KOPT-K1 (cell line): ENCODE results near the gene SLC37A2.

Source experiments
- H3K27ac ChIP-seq: fragments of 200-600 bp; sonication (generic); 2 replicates; pipeline ENCODE4 v1.5.1; 2016; ENCODE audit warnings: antibody characterized with exemption, mild to moderate bottlenecking, low read depth, low read length; ENCODE audit not compliant: poor library complexity, severe bottlenecking
- H3K36me3 ChIP-seq: fragments of 200-600 bp; sonication (generic); 2 replicates; pipeline ENCODE4 v1.5.1; 2017; ENCODE audit warnings: antibody characterized with exemption, mild to moderate bottlenecking, low read length, moderate library complexity; ENCODE audit not compliant: insufficient read depth
- H3K9me3 ChIP-seq: fragments of 200-600 bp; sonication (generic); 2 replicates; pipeline ENCODE4 v1.5.1; 2017; ENCODE audit warnings: antibody characterized with exemption, low read length, mild to moderate bottlenecking; ENCODE audit not compliant: insufficient read depth, poor library complexity, severe bottlenecking

Gene SLC37A2

DNA sequence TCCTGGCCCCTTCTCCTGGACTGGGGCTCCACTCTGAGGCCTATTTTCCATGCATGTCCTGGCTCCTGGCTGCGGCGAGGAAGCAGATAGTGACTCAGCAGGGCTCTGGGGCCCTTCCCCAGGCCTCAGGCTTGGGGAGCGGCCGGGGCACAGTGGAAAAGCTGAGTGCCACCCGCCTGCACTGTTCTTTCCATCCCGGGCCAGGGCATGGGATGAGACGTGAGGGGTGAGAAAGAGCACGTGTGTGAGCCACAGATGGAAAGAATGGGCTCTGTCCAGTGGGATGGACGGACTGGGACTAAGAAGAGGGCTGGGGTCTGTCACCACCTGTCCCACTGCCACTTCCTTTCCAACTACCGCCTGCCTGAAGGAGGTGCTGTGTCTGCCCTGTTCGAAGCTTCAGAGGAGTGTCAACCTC, 12.8 kb downstream of the SLC37A2 start:
- H3K27ac ChIP-seq: no peak overlapping the region

DNA sequence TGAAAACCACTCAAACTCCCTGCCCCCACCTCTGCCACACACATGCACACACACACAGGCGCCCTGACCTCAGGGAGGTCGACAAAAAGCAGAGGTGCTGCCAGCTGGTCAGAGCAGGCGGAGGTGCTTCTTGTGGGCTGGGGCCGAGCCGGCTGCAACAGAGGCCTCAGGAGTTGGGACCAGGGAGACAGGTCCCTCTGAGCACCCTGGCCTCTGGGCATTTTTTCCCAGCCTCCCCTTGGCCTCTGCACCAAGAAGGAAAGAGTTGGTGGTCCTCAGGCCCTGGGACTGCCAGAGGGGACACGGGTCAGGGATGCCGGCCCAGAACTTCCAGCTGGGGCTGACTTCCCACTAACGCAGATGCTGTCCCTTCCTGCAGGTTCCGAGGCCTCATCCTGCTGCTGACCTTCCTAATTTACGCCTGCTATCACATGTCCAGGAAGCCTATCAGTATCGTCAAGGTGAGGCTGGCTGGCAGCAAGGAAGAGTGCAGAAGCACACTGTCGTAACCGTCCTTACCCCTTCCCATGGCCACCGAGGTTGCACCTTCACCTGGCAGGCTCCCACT, 13.4 kb downstream of the SLC37A2 start:
- Histone ChIP-seq H3K27ac (no peak overlapping the region), H3K9me3 (no peaks in the 10 kb centered on the region), H3K36me3 (no peaks in the 10 kb centered on the region)

More for the DNA sequence above, 12.8 kb downstream of the SLC37A2 start:
- Histone ChIP-seq H3K9me3 (no peaks in the 10 kb centered on the region), H3K36me3 (no peaks in the 10 kb centered on the region)

DNA sequence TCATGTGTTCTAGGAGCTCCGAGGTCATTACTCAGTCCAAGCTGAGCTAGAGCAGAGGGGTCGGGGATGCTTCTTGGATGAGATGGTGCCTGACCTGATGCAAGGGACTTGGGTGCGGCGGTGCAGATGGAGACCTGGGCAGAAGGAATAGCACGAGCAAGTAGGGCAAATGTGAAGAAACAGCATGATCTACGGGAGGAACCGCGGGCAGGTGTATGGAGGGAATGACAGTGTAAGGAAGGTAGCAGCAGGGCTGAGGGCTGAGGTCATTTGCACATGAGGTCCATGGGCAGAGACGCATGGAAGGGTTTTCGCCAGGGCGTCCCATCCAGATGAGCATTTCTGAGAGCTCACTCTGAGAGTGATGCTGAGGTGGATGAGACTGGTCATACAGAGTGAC, 14.9 kb downstream of the SLC37A2 start:
- Histone ChIP-seq H3K36me3 (no peaks in the 10 kb centered on the region), H3K9me3 (no peaks in the 10 kb centered on the region), H3K27ac (no peak overlapping the region)

DNA sequence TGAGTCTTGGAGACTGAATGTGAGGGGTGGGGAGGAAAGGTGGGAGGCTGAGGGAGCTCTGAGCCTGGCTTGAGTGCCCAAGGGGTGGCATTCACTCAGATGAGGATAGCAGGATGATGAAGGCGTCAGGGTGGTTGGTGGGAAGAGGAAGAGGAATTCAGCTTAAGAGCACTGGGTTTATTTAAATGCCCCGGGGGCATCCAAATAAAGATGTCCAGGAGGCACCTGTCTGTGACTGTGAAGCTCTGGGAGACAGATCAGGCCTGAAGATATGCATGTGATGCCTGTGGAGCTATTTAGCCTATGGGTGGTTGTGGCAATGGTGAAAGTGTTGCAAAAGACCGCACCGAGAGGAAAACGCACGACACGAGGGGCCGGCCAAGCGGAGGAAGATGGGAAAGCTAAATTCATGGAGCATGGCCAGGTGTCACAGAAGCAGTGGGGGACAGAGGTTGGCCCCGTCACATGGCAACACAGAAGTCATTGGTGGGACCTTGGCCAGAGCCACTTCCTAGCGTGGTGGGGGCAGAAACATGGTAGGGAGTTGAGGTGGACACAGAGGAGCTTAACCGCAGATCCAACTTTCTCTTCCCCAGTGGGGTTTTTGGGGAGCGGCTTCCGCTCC, 15.5 kb downstream of the SLC37A2 start:
- H3K36me3 ChIP-seq: no peaks in the 10 kb centered on the region
- no peaks in the 10 kb centered on the region for H3K9me3 ChIP-seq
- no peak overlapping the region for H3K27ac ChIP-seq

DNA sequence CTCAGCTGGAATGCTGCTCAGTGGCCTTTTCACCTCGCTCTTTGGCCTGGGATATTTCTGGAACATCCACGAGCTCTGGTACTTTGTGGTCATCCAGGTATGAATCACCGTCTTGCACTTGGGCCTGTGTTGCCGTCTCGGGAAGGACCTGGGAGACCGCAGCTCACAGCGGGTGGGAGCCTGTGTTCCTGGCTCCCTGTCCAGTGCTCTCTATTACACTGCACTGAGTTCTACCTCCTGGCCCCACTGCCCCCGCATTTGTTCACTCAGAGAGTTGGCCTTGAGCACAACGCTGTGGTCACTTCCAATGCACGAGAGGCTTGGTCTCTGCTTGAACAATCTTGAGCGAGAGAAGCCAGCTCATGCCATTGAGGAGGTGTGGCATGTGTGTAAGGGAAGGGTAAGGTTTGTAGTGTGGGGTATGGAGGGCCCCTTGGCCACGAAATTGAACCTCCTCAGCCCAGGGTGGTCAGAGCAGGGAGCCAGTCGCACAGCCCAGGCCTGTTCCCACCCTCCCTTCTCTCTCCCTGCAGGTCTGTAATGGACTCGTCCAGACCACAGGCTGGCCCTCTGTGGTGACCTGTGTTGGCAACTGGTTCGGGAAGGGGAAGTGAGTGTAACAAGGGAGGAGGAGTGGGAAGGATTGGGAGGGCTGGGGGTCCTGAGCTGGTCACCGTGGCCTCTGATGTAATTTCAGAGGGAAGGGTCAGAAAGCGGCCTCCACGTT, 16.2 kb downstream of the SLC37A2 start:
- Histone ChIP-seq H3K9me3 (no peaks in the 10 kb centered on the region), H3K36me3 (no peaks in the 10 kb centered on the region), H3K27ac (no peak overlapping the region)

DNA sequence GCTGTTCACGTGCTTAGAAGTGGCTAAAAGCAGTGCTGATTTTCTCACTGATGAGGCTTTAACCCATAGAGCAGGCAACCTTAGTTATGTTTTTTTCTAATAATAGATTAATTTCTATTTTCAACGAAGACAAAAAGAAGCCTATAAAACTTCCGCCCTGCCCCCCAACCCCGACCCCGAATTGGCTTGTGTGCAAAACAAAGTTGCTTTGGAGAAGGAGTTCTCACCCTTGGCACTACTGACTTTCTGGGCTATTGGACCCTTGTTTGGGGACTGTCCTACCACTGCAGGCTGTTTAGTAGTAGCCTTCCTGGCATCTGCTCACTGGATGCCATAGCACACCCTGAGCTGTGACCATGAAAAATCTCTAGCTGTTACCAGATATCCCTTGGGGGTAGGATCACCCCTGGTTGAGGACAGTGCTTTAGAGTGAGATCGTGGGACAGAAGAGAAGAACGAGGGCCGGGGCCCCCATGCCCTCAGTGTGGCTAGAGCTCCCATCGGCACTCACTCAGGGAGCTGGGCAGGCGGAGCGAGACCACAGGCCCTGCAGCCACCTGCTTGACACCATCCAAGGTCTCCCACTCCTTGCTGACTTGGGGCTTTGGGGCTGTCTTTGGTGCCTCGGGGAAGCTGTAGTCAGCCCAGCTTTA, 16.9 kb downstream of the SLC37A2 start:
- Histone ChIP-seq H3K9me3 (no peaks in the 10 kb centered on the region), H3K27ac (no peak overlapping the region), H3K36me3 (no peaks in the 10 kb centered on the region)

DNA sequence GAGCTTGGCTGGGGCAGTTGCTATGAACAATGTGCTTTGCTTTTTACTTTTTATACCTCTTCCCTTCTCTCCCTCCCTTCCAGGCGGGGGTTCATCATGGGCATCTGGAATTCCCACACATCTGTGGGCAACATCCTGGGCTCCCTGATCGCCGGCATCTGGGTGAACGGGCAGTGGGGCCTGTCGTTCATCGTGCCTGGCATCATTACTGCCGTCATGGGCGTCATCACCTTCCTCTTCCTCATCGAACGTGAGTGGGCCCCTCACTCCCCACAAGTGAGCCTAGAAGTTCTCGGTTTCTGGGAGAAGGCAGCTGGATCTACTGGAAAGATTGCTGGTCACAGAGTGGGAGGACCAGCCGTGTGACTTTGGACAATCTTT, 17.4 kb downstream of the SLC37A2 start:
- Histone ChIP-seq H3K36me3 (no peaks in the 10 kb centered on the region), H3K9me3 (no peaks in the 10 kb centered on the region), H3K27ac (no peak overlapping the region)

DNA sequence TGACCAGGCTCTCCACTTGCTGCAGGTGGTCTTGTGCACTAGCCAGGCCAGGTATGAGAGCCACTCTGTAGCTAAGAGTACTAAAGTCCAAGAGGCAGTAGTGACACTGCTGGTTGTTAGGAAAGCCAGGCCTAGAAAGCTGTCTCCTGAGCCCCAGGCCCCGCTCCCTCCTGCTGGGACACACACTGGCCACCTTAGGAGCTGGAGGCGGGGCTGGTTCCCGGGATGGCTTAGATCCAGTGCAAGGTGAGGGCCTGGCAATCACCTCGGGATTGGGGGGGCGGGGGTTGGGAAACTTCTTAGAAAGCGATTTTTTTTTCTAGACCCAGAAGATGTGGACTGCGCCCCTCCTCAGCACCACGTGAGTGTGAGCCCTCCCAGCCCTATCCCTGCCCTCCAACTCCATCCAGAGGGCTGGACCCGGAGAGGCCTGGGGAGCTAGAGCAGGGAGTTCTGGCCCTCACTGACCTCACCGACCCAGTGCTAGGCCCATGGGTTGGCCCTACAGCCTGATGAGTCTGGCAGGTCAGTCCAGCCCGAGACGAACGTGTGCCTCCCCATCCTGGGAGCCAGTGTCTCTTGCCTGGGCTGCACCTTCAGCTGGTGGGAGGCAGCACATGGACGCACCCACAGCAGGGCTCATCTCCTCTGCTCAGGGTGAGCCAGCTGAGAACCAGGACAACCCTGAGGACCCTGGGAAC, 18.1 kb downstream of the SLC37A2 start:
- H3K9me3 ChIP-seq: no peaks in the 10 kb centered on the region
- H3K36me3 ChIP-seq: no peaks in the 10 kb centered on the region
- H3K27ac ChIP-seq: no peak overlapping the region

DNA sequence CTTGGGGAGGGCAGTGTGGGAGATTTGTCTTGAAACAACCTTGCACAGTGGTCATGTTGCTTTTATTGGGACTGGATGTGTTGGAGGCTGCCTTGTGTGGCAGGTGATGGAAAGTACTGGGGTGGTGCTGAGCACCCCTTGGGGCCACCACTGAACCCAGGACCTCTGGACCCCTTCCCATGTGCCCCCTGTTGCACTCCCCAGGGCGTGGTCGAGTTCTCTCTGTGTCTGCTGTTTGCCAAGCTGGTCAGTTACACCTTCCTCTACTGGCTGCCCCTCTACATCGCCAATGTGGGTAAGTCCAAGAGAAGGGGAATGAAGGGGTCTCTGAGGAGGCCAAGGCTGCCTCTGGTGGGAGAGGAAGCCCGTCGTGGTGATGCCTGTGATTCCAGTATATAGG, 18.9 kb downstream of the SLC37A2 start:
- no peaks in the 10 kb centered on the region for H3K36me3 ChIP-seq
- no peak overlapping the region for H3K27ac ChIP-seq
- H3K9me3 ChIP-seq: no peaks in the 10 kb centered on the region

DNA sequence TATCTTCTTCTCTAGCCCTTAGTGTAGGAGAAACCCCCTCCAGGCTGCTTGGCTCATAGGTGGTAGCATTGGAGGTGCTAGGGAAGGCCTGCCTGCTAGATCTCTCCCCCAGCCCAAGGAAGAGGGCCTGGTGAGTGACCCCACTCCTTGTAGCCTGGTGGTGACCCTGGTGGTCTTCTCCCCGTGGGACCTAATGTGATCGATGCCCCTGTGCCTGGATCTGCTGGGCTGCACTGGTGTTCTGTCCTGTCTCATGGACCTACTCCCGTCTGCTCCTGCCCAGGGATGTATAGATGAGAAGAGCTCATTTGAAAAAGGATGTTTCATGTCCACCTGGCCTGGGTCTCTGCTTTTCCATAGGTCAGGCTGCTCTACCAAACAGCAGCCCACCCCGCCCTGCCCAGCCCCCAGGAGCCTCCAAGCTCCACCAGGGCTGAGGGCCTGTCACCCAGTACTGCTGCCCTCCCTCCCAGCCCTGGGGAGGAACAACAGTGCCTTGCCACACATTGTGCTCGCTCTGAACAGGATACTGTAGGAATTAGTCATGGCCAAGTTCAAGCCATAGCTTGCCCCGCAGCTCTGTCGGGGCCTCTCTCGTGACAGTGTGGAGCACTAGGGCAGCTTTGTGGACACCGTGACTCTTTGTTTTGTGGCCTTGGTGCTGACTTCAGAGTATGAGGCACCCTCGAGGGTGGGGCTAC, 19.7 kb downstream of the SLC37A2 start:
- Histone ChIP-seq H3K27ac (no peak overlapping the region), H3K9me3 (no peaks in the 10 kb centered on the region), H3K36me3 (no peaks in the 10 kb centered on the region)

DNA sequence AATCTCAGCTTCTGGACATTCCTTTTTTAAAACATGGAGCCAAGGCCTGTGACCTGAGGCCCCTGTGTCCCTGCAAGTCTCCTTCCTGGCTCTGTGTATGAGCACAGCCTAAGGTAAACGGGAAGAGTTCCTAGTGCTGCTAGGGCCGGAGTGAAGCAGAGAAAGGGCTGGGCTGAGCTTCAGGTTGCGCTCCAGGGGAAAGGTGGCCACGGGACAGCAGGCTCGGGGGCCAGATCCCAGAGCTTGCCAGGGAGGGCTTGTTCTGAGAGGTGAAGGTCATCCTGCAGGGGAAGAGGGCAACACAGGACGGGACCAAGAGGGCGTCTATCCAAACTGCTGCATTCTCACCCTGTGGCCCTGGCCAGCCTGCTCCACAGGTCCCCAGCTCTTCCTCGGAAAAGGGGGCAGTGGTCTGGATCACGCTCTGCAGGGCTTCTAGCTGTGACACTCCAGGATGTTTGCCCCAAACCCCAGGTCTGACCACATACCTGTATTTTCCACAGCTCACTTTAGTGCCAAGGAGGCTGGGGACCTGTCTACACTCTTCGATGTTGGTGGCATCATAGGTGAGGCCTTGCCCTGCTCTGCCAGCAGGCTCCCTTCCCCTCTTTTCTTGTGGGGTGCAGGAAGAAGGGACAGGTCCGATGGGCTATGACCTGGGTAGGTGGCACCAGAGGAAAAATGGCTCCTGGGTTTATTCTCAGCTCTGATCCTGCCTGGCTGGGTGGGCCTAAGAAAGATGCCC, 20.4 kb downstream of the SLC37A2 start:
- H3K27ac ChIP-seq: no peak overlapping the region
- H3K36me3 ChIP-seq: no peaks in the 10 kb centered on the region
- H3K9me3 ChIP-seq: no peaks in the 10 kb centered on the region

DNA sequence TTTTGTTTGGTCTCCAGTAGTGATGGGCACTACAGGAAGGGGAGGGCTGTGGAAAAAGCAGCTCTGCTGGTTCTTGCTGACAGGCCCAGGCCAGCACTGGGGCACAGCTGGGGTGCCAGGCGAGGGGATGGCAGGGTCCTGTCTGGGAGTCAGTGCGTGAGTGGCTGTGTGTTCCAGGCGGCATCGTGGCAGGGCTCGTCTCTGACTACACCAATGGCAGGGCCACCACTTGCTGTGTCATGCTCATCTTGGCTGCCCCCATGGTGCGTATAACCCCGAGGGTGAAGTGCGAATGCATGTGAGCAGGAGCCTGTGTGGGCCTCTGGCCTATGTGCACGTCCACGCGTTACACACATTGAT, 20.9 kb downstream of the SLC37A2 start:
- no peaks in the 10 kb centered on the region for H3K36me3 ChIP-seq
- no peaks in the 10 kb centered on the region for H3K9me3 ChIP-seq
- no peak overlapping the region for H3K27ac ChIP-seq

DNA sequence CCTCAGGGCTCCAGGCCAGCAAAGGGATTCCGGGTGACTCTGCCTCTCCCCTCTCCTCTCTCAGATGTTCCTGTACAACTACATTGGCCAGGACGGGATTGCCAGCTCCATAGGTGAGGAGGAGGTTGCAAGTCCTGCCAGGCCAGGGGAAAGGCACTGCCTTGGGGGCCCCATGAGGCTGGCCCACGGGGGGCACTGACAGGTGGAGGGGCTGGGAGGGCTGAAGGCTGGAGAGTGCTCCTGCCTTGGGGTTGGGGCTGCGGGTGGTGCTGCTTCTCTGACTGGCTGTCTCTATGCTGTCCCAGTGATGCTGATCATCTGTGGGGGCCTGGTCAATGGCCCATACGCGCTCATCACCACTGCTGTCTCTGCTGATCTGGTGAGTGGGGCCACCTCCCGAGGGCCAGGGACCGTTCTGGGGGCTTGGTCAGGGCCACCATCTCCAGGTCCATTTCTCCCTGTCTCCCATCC, 21.7 kb downstream of the SLC37A2 start:
- H3K36me3 ChIP-seq: no peaks in the 10 kb centered on the region
- no peak overlapping the region for H3K27ac ChIP-seq
- H3K9me3 ChIP-seq: no peaks in the 10 kb centered on the region
